Panc1 (cell line): ENCODE measurements around the gene MYO1F. TPM values are rescaled to one million over a fixed set of nuclear protein-coding genes. Genes with fewer than 3 reads are reported as not detected.

Experiments used
- ATAC-seq: fragments of 200-7000 bp; cut with Tn5 transposase; 2 replicates; pipeline ENCODE4 v1.9.1; 2020; ENCODE audit warnings: mild to moderate bottlenecking, moderate library complexity
- BruUV-seq: library from RNA; stranded (reverse); fragments of 400-500 nt; replicated peaks from 2 replicates; lab custom pipeline; 2021; lab: Mats Ljungman, UMichigan
- CTCF ChIA-PET: fragments of 300-600 bp; sonication (Branson Sonifier 250); formaldehyde crosslinking; loops from one replicate; lab custom pipeline; 2022; ENCODE audit warnings: antibody characterized with exemption; lab: Charles Lee
- POLR2A ChIA-PET: fragments of 300-600 bp; sonication (Branson Sonifier 250); formaldehyde crosslinking; loops from one replicate; lab custom pipeline; 2022; ENCODE audit warnings: antibody characterized with exemption; lab: Charles Lee
- DNase-seq: peaks from one replicate; pipeline ENCODE4 v3.0.0-alpha.2; 2010; ENCODE audit warnings: low read depth, low spot score
- H3K27ac ChIP-seq: 2 replicates; pipeline ENCODE4 v1.5.1; 2011; ENCODE audit warnings: mild to moderate bottlenecking, low read length, inconsistent platforms
- H3K27me3 ChIP-seq: fragments of 200-500 bp; sonication (Bioruptor generic); 2 replicates; pipeline ENCODE4 v1.6.0; 2014; ENCODE audit warnings: low read length, inconsistent platforms; ENCODE audit not compliant: control insufficient read depth, insufficient read depth
- H3K36me3 ChIP-seq: fragments of 200-500 bp; sonication (Bioruptor generic); 2 replicates; pipeline ENCODE4 v1.5.1; 2014; ENCODE audit warnings: inconsistent platforms, mild to moderate bottlenecking, low read length, moderate library complexity; ENCODE audit not compliant: control insufficient read depth, insufficient read depth
- H3K4me1 ChIP-seq: 2 replicates; pipeline ENCODE4 v1.5.1; 2011; ENCODE audit warnings: inconsistent platforms, mild to moderate bottlenecking, low read length, moderate library complexity; ENCODE audit not compliant: control insufficient read depth, insufficient read depth
- H3K4me3 ChIP-seq, 2 experiments: 2 replicates each; pipeline ENCODE4 v1.5.1; 2011 to 2012; ENCODE audit warnings: low read depth in 2 of 2, low read length in 2 of 2, mild to moderate bottlenecking in 2 of 2, inconsistent platforms in 1 of 2, moderate library complexity in 1 of 2
- H3K9me3 ChIP-seq: fragments of 200-500 bp; sonication (Bioruptor generic); 2 replicates; pipeline ENCODE4 v1.5.1; 2014; ENCODE audit warnings: low read depth, mild to moderate bottlenecking, inconsistent platforms, low read length, moderate library complexity; ENCODE audit not compliant: control insufficient read depth, insufficient read depth
- POLR2AphosphoS5 ChIP-seq: IDR thresholded peaks from 2 replicates; pipeline ENCODE4 v1.6.1; 2012; ENCODE audit warnings: mild to moderate bottlenecking, low read depth, low read length, moderate library complexity
- REST ChIP-seq, 2 experiments: IDR thresholded peaks; 2 replicates each; pipeline ENCODE4 v1.6.1; 2011 to 2012; ENCODE audit warnings: low read depth in 2 of 2, control low read depth in 1 of 2, low read length in 1 of 2, mild to moderate bottlenecking in 1 of 2, moderate library complexity in 1 of 2; ENCODE audit not compliant: insufficient read depth in 1 of 2
- SIN3A ChIP-seq: IDR thresholded peaks from 2 replicates; pipeline ENCODE4 v1.6.1; 2012; ENCODE audit warnings: low read depth, mild to moderate bottlenecking, low read length, moderate library complexity, borderline replicate concordance; ENCODE audit not compliant: insufficient read depth
- TCF7L2 ChIP-seq: IDR thresholded peaks from 2 replicates; pipeline ENCODE4 v1.6.1; 2011; ENCODE audit warnings: mild to moderate bottlenecking, low read depth, low read length, inconsistent platforms
- in situ Hi-C: cut with HindIII; loops from 2 replicates; pipeline ENCODE4 v1.10.0; 2016; ENCODE audit warnings: low sequenced_read_pairs, low pct_unique_long_range_greater_than_20kb
- intact Hi-C: fragments of 100-400 bp; cut with micrococcal nuclease; formaldehyde crosslinking; loops from one replicate; pipeline ENCODE4 v1.10.0; 2022; ENCODE audit not compliant: unreplicated experiment
- total RNA-seq: library from RNA; stranded (reverse); gene quantifications from one replicate; pipeline ENCODE4 v1.2.1, GENCODE V29; 2021; ENCODE audit not compliant: unreplicated experiment
- TF ChIP-seq, protein P1 (sequence below): fragments of 450-650 bp; IDR thresholded peaks from 2 replicates; pipeline ENCODE4 v1.5.1; 2017; ENCODE audit warnings: mild to moderate bottlenecking

MYO1F gene
- total RNA-seq, 1 experiment from 2014 or later: 0.33 TPM

DNA sequence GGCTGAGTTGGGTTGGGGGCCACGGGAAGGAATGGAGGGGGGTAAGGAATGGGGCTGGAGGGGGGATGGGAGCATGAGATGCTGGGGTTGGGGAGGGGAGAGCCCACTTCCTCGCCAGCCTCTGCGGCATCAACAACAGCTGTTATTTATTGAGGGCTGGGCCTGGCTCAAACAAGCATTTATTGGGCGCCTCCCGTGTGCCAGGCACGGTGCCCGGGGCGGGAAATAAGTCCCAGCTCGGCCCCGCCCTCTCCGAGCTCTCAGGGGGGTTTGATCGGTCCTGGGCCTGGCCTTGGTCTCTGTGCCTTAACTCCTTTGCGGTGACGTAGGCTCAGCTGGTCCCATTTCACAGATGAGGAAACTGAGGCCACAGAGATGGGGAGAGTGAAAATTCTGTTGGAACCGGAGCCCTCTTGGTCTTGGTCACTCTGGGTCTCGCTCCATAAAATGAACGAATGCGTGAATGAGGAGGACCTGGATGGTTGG lies 34.2 kb upstream of the MYO1F start:
- Histone ChIP-seq H3K27ac (no peak overlapping the region; the same call in 1 of the 2 replicates), H3K27me3 (no peaks in the 10 kb centered on the region), H3K9me3 (no peaks in the 10 kb centered on the region), H3K4me3 (no peak overlapping the region), H3K36me3 (no peaks in the 10 kb centered on the region), H3K4me1 (peaks cover 12% of the 10 kb centered on the region)
- no peak for DNase-seq
- intact Hi-C loops: no loop called here
- ChIA-PET POLR2A (no interaction called here), CTCF (no interaction called here)
- no TSS peak for BruUV-seq
- in situ Hi-C loops: no loop called here
- no peak for TF ChIP-seq REST (IDR thresholded peaks at IDR 0.05; ENCODE audit: insufficient read depth in 1 of 2, low read depth in 2 of 2, low read length in 1 of 2)
- no peak for TF ChIP-seq SIN3A
- no peak for TF ChIP-seq TCF7L2
- TF ChIP-seq, protein P1, sequence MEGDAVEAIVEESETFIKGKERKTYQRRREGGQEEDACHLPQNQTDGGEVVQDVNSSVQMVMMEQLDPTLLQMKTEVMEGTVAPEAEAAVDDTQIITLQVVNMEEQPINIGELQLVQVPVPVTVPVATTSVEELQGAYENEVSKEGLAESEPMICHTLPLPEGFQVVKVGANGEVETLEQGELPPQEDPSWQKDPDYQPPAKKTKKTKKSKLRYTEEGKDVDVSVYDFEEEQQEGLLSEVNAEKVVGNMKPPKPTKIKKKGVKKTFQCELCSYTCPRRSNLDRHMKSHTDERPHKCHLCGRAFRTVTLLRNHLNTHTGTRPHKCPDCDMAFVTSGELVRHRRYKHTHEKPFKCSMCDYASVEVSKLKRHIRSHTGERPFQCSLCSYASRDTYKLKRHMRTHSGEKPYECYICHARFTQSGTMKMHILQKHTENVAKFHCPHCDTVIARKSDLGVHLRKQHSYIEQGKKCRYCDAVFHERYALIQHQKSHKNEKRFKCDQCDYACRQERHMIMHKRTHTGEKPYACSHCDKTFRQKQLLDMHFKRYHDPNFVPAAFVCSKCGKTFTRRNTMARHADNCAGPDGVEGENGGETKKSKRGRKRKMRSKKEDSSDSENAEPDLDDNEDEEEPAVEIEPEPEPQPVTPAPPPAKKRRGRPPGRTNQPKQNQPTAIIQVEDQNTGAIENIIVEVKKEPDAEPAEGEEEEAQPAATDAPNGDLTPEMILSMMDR: no peak
- TF ChIP-seq POLR2AphosphoS5: no peak
- ATAC-seq: no peak

- H3K4me1 ChIP-seq: peaks cover 12% of the 10 kb centered on the region
- TF ChIP-seq SIN3A (no peak), TCF7L2 (no peak), REST (IDR thresholded peaks at IDR 0.05; ENCODE audit: insufficient read depth in 1 of 2, low read depth in 2 of 2, low read length in 1 of 2) (no peak), POLR2AphosphoS5 (no peak)
- TF ChIP-seq, protein P1: no peak
- no peaks in the 10 kb centered on the region for H3K36me3 ChIP-seq
- in situ Hi-C loops: no loop called here
- ChIA-PET CTCF (no interaction called here), POLR2A (no interaction called here)
- no peaks in the 10 kb centered on the region for H3K9me3 ChIP-seq
- peak overlapping the region in 1 of 2 experiments; percentile 42; a peak in 1 of 4 replicates for H3K4me3 ChIP-seq
- no peaks in the 10 kb centered on the region for H3K27me3 ChIP-seq
- intact Hi-C loops: no loop called here
- ATAC-seq (no peak), DNase-seq (no peak)
- BruUV-seq: no TSS peak
- no peak overlapping the region for H3K27ac ChIP-seq
Observed at GRCh38 chr19:8610936-8611300, 33.7 kb upstream of the MYO1F start.
